Astrocyte (in vitro differentiated cells and primary cell): ENCODE measurements around the gene ZRANB1. TPM values are rescaled to one million over a fixed set of nuclear protein-coding genes. Genes with fewer than 3 reads are reported as not detected.
A peak's percentile ranks its signal among the peaks of the same experiment; 100 is the strongest.

Source experiments
- DNase-seq: peaks from one replicate; pipeline ENCODE4 v3.0.0-alpha.2; 2010; ENCODE audit warnings: low read depth
- FAIRE-seq: peaks from 2 replicates; lab custom pipeline; 2011; peaks lifted over from hg19 to GRCh38; lab: Jason Lieb, UNC
- H2AFZ ChIP-seq: 2 replicates; pipeline ENCODE4 v1.6.0; 2012; ENCODE audit warnings: low read depth, low read length, inconsistent platforms
- H3K27ac ChIP-seq: 2 replicates; pipeline ENCODE4 v1.5.1; 2011; ENCODE audit warnings: low read depth, low read length, inconsistent platforms
- H3K27me3 ChIP-seq: 2 replicates; pipeline ENCODE4 v1.6.0; 2011; ENCODE audit warnings: low read length, inconsistent platforms; ENCODE audit not compliant: insufficient read depth
- H3K36me3 ChIP-seq: 2 replicates; pipeline ENCODE4 v1.5.1; 2011; ENCODE audit warnings: low read length, inconsistent platforms; ENCODE audit not compliant: insufficient read depth
- H3K4me1 ChIP-seq: 2 replicates; pipeline ENCODE4 v1.5.1; 2011; ENCODE audit warnings: low read length, inconsistent platforms; ENCODE audit not compliant: insufficient read depth
- H3K4me2 ChIP-seq: 2 replicates; pipeline ENCODE4 v1.6.0; 2012; ENCODE audit warnings: low read length, inconsistent platforms
- H3K4me3 ChIP-seq: 2 replicates; pipeline ENCODE4 v1.5.1; 2011; ENCODE audit warnings: low read depth, mild to moderate bottlenecking, low read length, inconsistent platforms; ENCODE audit not compliant: insufficient read depth
- H3K79me2 ChIP-seq: 2 replicates; pipeline ENCODE4 v1.6.0; 2012; ENCODE audit warnings: mild to moderate bottlenecking, low read length, inconsistent platforms; ENCODE audit not compliant: insufficient read depth
- H3K9ac ChIP-seq: 2 replicates; pipeline ENCODE4 v1.6.0; 2012; ENCODE audit warnings: mild to moderate bottlenecking, low read length, inconsistent platforms
- H3K9me3 ChIP-seq: 2 replicates; pipeline ENCODE4 v1.5.1; 2012; ENCODE audit warnings: low read depth, mild to moderate bottlenecking, low read length, inconsistent platforms; ENCODE audit not compliant: insufficient read depth
- H4K20me1 ChIP-seq: 2 replicates; pipeline ENCODE4 v1.6.0; 2012; ENCODE audit warnings: low read length, inconsistent platforms; ENCODE audit not compliant: insufficient read depth
- H3K27ac Mint-ChIP-seq: one replicate; pipeline ENCODE4 v1.8.0; 2021; ENCODE audit warnings: mild to moderate bottlenecking, mixed read lengths; ENCODE audit not compliant: unreplicated experiment
- H3K27me3 Mint-ChIP-seq: one replicate; pipeline ENCODE4 v1.8.0; 2021; ENCODE audit warnings: low read depth, mixed read lengths; ENCODE audit not compliant: unreplicated experiment
- H3K36me3 Mint-ChIP-seq: one replicate; pipeline ENCODE4 v1.8.0; 2021; ENCODE audit warnings: low read depth, mixed read lengths; ENCODE audit not compliant: unreplicated experiment
- H3K4me1 Mint-ChIP-seq: one replicate; pipeline ENCODE4 v1.8.0; 2021; ENCODE audit warnings: low read depth, mixed read lengths; ENCODE audit not compliant: unreplicated experiment
- H3K4me3 Mint-ChIP-seq: one replicate; pipeline ENCODE4 v1.8.0; 2021; ENCODE audit warnings: mild to moderate bottlenecking, moderate library complexity, mixed read lengths; ENCODE audit not compliant: unreplicated experiment
- H3K9me3 Mint-ChIP-seq: one replicate; pipeline ENCODE4 v1.8.0; 2021; ENCODE audit warnings: mild to moderate bottlenecking, mixed read lengths; ENCODE audit not compliant: unreplicated experiment
- EZH2 ChIP-seq: IDR thresholded peaks from 2 replicates; pipeline ENCODE4 v1.6.1; 2012; ENCODE audit warnings: mild to moderate bottlenecking, low read length, inconsistent platforms; ENCODE audit not compliant: insufficient read depth
- total RNA-seq: library from RNA; stranded (reverse); gene quantifications from 2 replicates; pipeline ENCODE4 v1.2.1, GENCODE V29; 2021
- TF ChIP-seq, protein P1 (sequence below): IDR thresholded peaks from 2 replicates; pipeline ENCODE4 v1.5.1; 2011; ENCODE audit warnings: low read depth, mild to moderate bottlenecking, inconsistent platforms, low read length, moderate library complexity; ENCODE audit not compliant: insufficient read depth

ZRANB1 gene
- total RNA-seq, 1 donor from 2014 or later = 24.9 TPM

DNA sequence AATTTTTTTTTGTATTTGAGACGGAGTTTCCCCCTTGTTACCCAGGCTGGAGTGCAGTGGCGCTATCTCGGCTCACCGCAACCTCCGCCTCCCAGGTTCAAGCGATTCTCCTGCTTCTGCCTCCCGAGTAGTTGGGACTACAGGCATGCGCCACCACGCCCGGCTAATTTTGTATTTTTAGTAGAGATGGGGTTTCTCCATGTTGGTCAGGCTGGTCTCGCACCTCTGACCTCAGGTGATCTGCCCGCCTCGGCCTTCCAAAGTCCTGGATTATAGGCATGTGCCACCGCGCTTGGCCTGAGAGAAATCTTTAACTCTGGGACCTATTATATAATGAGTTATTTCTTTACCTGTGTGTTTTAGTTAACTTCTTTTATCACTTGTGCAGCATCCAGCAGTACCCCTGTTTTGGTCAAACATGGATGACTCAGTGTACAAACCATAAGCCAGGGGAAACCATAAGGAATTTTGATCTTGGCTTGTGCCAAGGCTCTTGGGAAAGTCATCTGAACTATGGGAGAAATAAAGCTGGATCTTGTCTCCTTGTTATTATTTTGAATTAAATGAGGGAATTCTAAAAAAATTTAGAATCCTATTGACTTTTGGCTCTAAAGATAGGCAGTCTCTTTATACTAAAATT is 23.6 kb upstream of the ZRANB1 start:
- Histone ChIP-seq H3K4me3 (peak overlapping the region; percentile 84), H3K27ac (peak overlapping the region; percentile 94), H2AFZ (no peak overlapping the region), H4K20me1 (peaks cover 51% of the 10 kb centered on the region), H3K9ac (peak overlapping the region; percentile 98), H3K79me2 (peaks cover 59% of the 10 kb centered on the region), H3K9me3 (no peaks in the 10 kb centered on the region), H3K36me3 (no peaks in the 10 kb centered on the region), H3K4me1 (peaks cover 10% of the 10 kb centered on the region), H3K27me3 (no peaks in the 10 kb centered on the region), H3K4me2 (peak overlapping the region; percentile 91)
- DNase-seq = peak; percentile 82
- no peak for FAIRE-seq
- Mint-ChIP-seq H3K4me1 (peaks cover 12% of the 10 kb centered on the region), H3K27ac (peak overlapping the region; percentile 88), H3K27me3 (no peaks in the 10 kb centered on the region), H3K4me3 (peak overlapping the region; percentile 97), H3K36me3 (peaks cover 2% of the 10 kb centered on the region), H3K9me3 (no peaks in the 10 kb centered on the region)
- TF ChIP-seq, protein P1, sequence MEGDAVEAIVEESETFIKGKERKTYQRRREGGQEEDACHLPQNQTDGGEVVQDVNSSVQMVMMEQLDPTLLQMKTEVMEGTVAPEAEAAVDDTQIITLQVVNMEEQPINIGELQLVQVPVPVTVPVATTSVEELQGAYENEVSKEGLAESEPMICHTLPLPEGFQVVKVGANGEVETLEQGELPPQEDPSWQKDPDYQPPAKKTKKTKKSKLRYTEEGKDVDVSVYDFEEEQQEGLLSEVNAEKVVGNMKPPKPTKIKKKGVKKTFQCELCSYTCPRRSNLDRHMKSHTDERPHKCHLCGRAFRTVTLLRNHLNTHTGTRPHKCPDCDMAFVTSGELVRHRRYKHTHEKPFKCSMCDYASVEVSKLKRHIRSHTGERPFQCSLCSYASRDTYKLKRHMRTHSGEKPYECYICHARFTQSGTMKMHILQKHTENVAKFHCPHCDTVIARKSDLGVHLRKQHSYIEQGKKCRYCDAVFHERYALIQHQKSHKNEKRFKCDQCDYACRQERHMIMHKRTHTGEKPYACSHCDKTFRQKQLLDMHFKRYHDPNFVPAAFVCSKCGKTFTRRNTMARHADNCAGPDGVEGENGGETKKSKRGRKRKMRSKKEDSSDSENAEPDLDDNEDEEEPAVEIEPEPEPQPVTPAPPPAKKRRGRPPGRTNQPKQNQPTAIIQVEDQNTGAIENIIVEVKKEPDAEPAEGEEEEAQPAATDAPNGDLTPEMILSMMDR = no peak
- TF ChIP-seq EZH2 = no peak

DNA sequence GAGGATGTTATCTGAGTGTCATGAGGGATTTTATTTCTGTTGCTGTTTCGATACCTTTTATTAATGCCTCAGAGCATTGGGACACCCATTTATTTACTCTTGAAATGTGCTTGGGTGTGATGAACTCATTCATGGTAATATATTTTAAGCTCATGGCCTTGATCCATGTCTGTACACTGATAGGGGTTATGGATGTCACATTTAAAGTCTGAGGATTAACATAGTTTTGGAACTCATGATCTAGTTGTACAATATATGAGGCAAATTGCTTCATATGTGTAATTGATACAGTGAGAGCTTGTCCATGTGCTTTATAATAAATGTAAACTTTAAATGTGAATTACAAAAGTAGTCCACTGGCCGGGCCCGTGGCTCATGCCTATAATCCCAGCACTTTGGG is 23.0 kb upstream of the ZRANB1 start:
- H3K4me3 Mint-ChIP-seq = peak overlapping the region; percentile 97
- H3K27me3 Mint-ChIP-seq = no peaks in the 10 kb centered on the region
- H3K4me1 Mint-ChIP-seq = peaks cover 12% of the 10 kb centered on the region
- Histone ChIP-seq H3K4me2 (peak overlapping the region; percentile 91), H2AFZ (no peak overlapping the region), H4K20me1 (peaks cover 57% of the 10 kb centered on the region), H3K79me2 (peaks cover 64% of the 10 kb centered on the region), H3K9ac (peak overlapping the region; percentile 17), H3K36me3 (no peaks in the 10 kb centered on the region), H3K27me3 (no peaks in the 10 kb centered on the region), H3K9me3 (no peaks in the 10 kb centered on the region), H3K27ac (peak overlapping the region; percentile 94), H3K4me1 (peaks cover 13% of the 10 kb centered on the region), H3K4me3 (peak overlapping the region; percentile 84)
- no peaks in the 10 kb centered on the region for H3K9me3 Mint-ChIP-seq
- peaks cover 4% of the 10 kb centered on the region for H3K36me3 Mint-ChIP-seq
- TF ChIP-seq, protein P1 = no peak
- TF ChIP-seq EZH2 = no peak
- no peak for FAIRE-seq
- peak overlapping the region; percentile 75 for H3K27ac Mint-ChIP-seq
- DNase-seq = no peak

DNA sequence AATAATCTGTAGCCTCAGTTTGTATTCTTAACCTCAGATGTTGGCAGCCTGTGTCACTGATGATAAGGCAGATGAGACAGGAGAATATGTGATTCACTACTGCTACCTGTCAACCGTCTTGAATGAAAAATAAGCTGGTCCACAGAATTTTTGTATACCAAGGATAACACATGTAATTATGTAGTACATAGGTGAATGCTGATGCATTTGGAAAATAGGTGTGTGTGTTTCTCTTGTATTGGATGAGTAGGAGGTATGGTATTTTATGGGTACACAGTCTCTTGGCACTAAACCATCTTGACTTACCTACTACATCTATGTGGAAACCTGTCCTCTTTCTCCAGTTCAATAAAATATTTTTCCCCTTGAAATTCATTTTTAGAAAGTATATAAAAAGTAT is 20.7 kb upstream of the ZRANB1 start:
- no peak for TF ChIP-seq EZH2
- TF ChIP-seq, protein P1 = no peak
- peaks cover 78% of the 10 kb centered on the region for H4K20me1 ChIP-seq
- peaks cover 4% of the 10 kb centered on the region for H3K36me3 Mint-ChIP-seq

More for the DNA sequence above, 20.7 kb upstream of the ZRANB1 start:
- Histone ChIP-seq H3K4me3 (no peak overlapping the region), H3K4me2 (no peak overlapping the region), H3K36me3 (no peaks in the 10 kb centered on the region), H2AFZ (no peak overlapping the region), H3K27me3 (no peaks in the 10 kb centered on the region), H3K79me2 (peaks cover 88% of the 10 kb centered on the region), H3K9me3 (no peaks in the 10 kb centered on the region), H3K9ac (no peak overlapping the region), H3K4me1 (peaks cover 15% of the 10 kb centered on the region), H3K27ac (no peak overlapping the region)
- DNase-seq (no peak), FAIRE-seq (no peak)
- no peaks in the 10 kb centered on the region for H3K27me3 Mint-ChIP-seq
- H3K9me3 Mint-ChIP-seq = no peaks in the 10 kb centered on the region
- no peak overlapping the region for H3K27ac Mint-ChIP-seq
- no peak overlapping the region for H3K4me3 Mint-ChIP-seq
- H3K4me1 Mint-ChIP-seq = peaks cover 15% of the 10 kb centered on the region
